Cardiac muscle cell (in vitro differentiated cells and primary cell): ENCODE results near the gene SOX6. TPM values are rescaled to one million over a fixed set of nuclear protein-coding genes. Genes with fewer than 3 reads are reported as not detected.
A peak's percentile ranks its signal among the peaks of the same experiment; 100 is the strongest.

Experiments
- DNase-seq, 2 donors: peaks; one replicate each; pipeline versions ENCODE4 v3.0.0 to v3.0.0-alpha.2; 2010 to 2017; ENCODE audit warnings: low read depth in 1 of 2, low spot score in 1 of 2
- H3K27ac ChIP-seq: fragments of 200-600 bp; sonication (generic); 2 replicates; pipeline ENCODE4 v1.5.1; 2016
- H3K27me3 ChIP-seq: fragments of 200-600 bp; sonication (generic); 2 replicates; pipeline ENCODE4 v1.6.0; 2016; ENCODE audit warnings: control low read depth
- H3K36me3 ChIP-seq: fragments of 200-600 bp; sonication (generic); 2 replicates; pipeline ENCODE4 v1.5.1; 2016; ENCODE audit warnings: control low read depth
- H3K4me1 ChIP-seq: fragments of 200-600 bp; sonication (generic); 2 replicates; pipeline ENCODE4 v1.8.1; 2017; ENCODE audit warnings: low read depth, mild to moderate bottlenecking, mixed run types
- H3K4me3 ChIP-seq: fragments of 200-600 bp; sonication (generic); 2 replicates; pipeline ENCODE4 v1.5.1; 2016; ENCODE audit warnings: mild to moderate bottlenecking
- H3K9me3 ChIP-seq: fragments of 200-600 bp; sonication (generic); 2 replicates; pipeline ENCODE4 v1.5.1; 2017; ENCODE audit warnings: low read depth, mild to moderate bottlenecking, control low read depth
- polyA plus RNA-seq: library from polyadenylated mRNA; unstranded; fragments of >200 nt; fragmentation: Nextera tagmentation; extraction: Ambion mirVana; gene quantifications from 2 replicates; pipeline ENCODE4 v1.2.1, GENCODE V29; 2016
- total RNA-seq: library from RNA; depleted of rRNA; stranded (reverse); fragments of >200 nt; gene quantifications from 2 replicates; pipeline ENCODE4 v1.2.3, GENCODE V29; 2016
- TF ChIP-seq, protein P1 (sequence below): IDR thresholded peaks from 2 replicates; pipeline ENCODE4 v1.5.1; 2012; ENCODE audit warnings: low read depth, mild to moderate bottlenecking, low read length

Gene SOX6
- total and polyA plus RNA-seq, 2 experiments from 2014 or later: 7.0 to 9.6 TPM

DNA sequence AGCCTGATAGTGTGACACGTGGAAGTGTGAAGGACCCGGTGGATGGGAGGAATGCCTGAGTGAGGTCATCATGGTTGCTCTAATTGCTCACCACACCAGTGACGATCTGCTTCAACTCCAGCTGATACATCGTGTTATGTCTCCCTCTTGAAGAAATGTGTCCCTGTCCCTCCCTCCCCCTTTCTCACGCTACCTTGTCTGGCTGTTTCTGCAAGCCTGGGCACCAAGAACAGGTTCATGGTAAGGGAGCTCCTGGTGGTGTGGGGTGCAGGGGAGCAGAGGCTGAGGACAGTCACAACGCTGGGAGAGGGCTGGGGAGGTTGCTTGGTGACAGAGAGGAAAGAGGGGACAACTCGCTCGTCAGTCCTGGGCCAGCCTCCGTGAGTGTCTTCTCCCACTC lies 413.4 kb downstream of the SOX6 start:
- no peak overlapping the region for H3K4me3 ChIP-seq
- H3K27me3 ChIP-seq: no peaks in the 10 kb centered on the region
- DNase-seq: no peak
- TF ChIP-seq, protein P1, sequence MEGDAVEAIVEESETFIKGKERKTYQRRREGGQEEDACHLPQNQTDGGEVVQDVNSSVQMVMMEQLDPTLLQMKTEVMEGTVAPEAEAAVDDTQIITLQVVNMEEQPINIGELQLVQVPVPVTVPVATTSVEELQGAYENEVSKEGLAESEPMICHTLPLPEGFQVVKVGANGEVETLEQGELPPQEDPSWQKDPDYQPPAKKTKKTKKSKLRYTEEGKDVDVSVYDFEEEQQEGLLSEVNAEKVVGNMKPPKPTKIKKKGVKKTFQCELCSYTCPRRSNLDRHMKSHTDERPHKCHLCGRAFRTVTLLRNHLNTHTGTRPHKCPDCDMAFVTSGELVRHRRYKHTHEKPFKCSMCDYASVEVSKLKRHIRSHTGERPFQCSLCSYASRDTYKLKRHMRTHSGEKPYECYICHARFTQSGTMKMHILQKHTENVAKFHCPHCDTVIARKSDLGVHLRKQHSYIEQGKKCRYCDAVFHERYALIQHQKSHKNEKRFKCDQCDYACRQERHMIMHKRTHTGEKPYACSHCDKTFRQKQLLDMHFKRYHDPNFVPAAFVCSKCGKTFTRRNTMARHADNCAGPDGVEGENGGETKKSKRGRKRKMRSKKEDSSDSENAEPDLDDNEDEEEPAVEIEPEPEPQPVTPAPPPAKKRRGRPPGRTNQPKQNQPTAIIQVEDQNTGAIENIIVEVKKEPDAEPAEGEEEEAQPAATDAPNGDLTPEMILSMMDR: no peak
- no peaks in the 10 kb centered on the region for H3K4me1 ChIP-seq
- H3K36me3 ChIP-seq: no peaks in the 10 kb centered on the region
- no peak overlapping the region for H3K27ac ChIP-seq
- no peaks in the 10 kb centered on the region for H3K9me3 ChIP-seq

DNA sequence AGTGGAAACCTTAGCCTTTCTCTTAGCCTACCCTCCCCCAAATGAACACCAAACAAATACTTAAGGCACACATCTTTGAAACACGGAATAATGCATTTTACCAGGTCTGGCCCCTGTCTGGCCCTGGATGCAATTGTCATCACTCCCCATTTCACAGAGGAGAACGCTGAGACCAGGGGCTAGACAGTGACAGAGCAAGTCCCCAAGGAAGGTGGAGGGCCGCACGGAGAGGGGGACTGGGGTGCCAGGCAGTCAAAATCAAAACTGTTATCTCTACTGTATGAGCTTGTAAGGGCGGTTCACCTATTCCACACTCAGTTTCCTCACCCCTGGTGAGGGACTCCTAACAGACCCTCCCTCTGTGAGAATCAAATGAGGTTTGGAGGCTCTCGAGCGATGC lies 414.2 kb downstream of the SOX6 start:
- H3K4me3 ChIP-seq: no peak overlapping the region
- TF ChIP-seq, protein P1: no peak
- no peaks in the 10 kb centered on the region for H3K9me3 ChIP-seq
- H3K4me1 ChIP-seq: no peaks in the 10 kb centered on the region
- no peaks in the 10 kb centered on the region for H3K36me3 ChIP-seq
- no peak for DNase-seq
- no peaks in the 10 kb centered on the region for H3K27me3 ChIP-seq
- H3K27ac ChIP-seq: no peak overlapping the region

DNA sequence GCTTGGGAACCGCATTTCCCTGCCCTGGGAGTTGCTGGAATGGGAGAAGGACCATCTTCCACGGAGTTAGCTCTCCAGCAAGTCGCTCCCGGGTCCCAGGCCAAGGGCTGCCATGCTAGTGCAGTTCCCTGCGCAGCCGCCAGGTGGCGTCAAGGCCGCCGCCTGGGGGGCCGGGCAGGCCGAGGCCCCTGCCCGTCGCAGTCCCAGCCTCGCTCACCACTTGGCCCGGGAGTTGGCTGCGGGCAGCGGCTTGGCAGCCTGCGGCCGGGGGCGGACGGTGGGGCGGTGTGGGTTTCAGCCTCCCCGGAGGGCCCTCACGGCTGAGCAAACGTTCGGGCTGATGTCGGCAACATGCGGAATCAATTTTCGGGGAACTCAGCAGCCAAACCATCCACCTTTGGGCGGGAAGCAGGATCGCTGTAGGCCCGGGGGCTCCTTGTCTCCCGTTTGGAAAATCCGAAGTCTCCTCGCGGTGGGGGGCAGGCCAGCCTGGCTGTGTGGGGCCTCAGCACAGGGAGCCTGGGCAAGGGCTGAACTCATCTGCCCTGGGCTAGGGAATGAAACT lies 415.1 kb downstream of the SOX6 start:
- no peak overlapping the region for H3K4me3 ChIP-seq

DNA sequence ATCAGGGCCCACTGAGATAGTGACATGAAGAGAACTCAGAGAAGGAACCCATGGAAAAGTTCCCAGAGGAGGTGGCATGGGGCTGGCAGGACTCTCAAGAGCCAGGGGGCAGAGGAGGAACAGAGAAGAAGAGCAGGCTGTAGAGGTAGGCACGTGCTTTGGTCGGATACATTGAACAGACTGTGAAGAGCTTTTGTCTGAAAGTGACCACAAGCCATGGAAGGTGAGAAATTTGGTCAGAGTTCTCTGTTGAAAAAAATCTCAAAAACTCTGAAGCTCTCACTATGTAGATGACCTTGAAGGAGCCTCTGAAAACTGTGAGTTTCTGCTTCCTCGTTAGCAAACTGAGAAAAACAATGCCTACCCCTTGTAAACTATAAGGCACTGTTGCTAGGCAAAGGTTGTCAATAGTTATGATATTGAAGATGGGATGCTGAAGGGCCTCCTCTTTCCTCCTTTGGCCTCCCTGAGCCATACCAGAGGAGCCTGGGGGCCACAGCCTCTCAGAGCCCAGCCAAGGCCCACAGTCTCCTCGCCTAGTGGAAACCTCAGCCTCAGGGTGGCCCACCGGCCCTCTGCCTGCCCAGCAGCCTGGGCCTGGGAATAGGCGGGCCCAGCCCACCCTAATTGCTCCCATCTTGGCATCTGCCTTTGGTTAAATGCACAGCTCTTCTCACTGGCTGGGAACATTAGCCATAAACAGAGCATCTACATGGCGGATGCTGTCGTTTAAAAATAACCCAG lies 415.7 kb downstream of the SOX6 start:
- TF ChIP-seq, protein P1: no peak
- no peaks in the 10 kb centered on the region for H3K9me3 ChIP-seq
- no peak overlapping the region for H3K4me3 ChIP-seq
- H3K27me3 ChIP-seq: no peaks in the 10 kb centered on the region
- no peak overlapping the region for H3K27ac ChIP-seq
- no peak for DNase-seq
- H3K4me1 ChIP-seq: no peaks in the 10 kb centered on the region
- H3K36me3 ChIP-seq: no peaks in the 10 kb centered on the region

More for the DNA sequence above, 415.1 kb downstream of the SOX6 start:
- DNase-seq: peak; percentile 6 to 66
- H3K9me3 ChIP-seq: no peaks in the 10 kb centered on the region
- no peak overlapping the region for H3K27ac ChIP-seq
- no peaks in the 10 kb centered on the region for H3K36me3 ChIP-seq
- TF ChIP-seq, protein P1: peak; percentile 95
- H3K4me1 ChIP-seq: no peaks in the 10 kb centered on the region
- no peaks in the 10 kb centered on the region for H3K27me3 ChIP-seq

DNA sequence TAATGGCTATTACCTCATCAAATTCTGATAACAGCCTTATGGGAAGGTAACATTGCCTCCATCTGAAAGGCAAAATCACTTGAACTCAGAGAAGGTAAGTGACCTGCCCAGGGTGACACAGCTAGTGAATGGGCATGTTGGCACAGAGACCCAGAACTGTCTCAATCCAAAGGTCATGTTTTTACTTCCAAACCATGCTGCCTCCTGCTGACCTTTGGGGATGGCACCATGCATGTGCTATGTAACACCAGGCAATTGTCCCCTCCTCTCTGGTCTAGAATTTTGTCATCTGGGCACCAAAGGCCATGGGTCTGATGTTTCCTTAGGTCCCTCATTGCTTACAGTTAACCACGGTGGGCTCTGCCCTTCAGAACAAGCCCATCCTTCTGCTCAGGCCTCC lies 417.4 kb downstream of the SOX6 start:
- no peaks in the 10 kb centered on the region for H3K27me3 ChIP-seq
- no peaks in the 10 kb centered on the region for H3K9me3 ChIP-seq
- TF ChIP-seq, protein P1: no peak
- no peak overlapping the region for H3K4me3 ChIP-seq
- no peak for DNase-seq
- no peaks in the 10 kb centered on the region for H3K4me1 ChIP-seq
- H3K27ac ChIP-seq: no peak overlapping the region
- H3K36me3 ChIP-seq: no peaks in the 10 kb centered on the region
